GM18508 (cell line): ENCODE data around the gene WDR45B.
"Not testable (repeated sequence)": the region's sequence is repeated elsewhere in the genome, so short reads cannot be mapped to it uniquely, and the experiment has no call there.

ENCODE experiments used
- ATAC-seq: cut with Tn5 transposase; IDR thresholded peaks from one replicate; pipeline ENCODE4 v1.9.1; 2021; ENCODE audit warnings: moderate number of reproducible peaks; ENCODE audit not compliant: insufficient read depth, unreplicated experiment

WDR45B gene

GRCh38 chr17:82658796-82659452 lies 10.7 kb upstream of the WDR45B start:
- no peak for ATAC-seq

- ATAC-seq = no peak
These were observed 10.1 kb upstream of the WDR45B start for GRCh38 chr17:82658331-82658730.

- ATAC-seq = no peak
These were observed 9.7 kb upstream of the WDR45B start for GRCh38 chr17:82657926-82658325.

- no peak for ATAC-seq
These were observed 8.0 kb upstream of the WDR45B start for GRCh38 chr17:82656266-82656665.

- ATAC-seq = no peak
These were observed 7.3 kb upstream of the WDR45B start for GRCh38 chr17:82655523-82655922.

GRCh38 chr17:82655038-82655479 lies 6.8 kb upstream of the WDR45B start:
- no peak for ATAC-seq

GRCh38 chr17:82654611-82655010 lies 6.4 kb upstream of the WDR45B start:
- ATAC-seq = not testable (repeated sequence)

GRCh38 chr17:82653651-82654528 lies 5.6 kb upstream of the WDR45B start:
- no peak for ATAC-seq

- no peak for ATAC-seq
These were observed 2.5 kb upstream of the WDR45B start for GRCh38 chr17:82650723-82651122.

GRCh38 chr17:82649501-82650261 lies 1.4 kb upstream of the WDR45B start:
- ATAC-seq = no peak

- no peak for ATAC-seq
These were observed 593 bp upstream of the WDR45B start for GRCh38 chr17:82648742-82649331.

- no peak for ATAC-seq
These were observed 565 bp downstream of the WDR45B start for GRCh38 chr17:82647593-82648164.

GRCh38 chr17:82645516-82645915 lies 2.7 kb downstream of the WDR45B start:
- no peak for ATAC-seq

- ATAC-seq = no peak
These were observed 4.1 kb downstream of the WDR45B start for GRCh38 chr17:82644148-82644547.

GRCh38 chr17:82642022-82642421 lies 6.2 kb downstream of the WDR45B start:
- ATAC-seq = no peak

GRCh38 chr17:82640036-82640435 lies 8.2 kb downstream of the WDR45B start:
- ATAC-seq = no peak

- no peak for ATAC-seq
These were observed 8.6 kb downstream of the WDR45B start for GRCh38 chr17:82639628-82640027.

- no peak for ATAC-seq
These were observed 10.0 kb downstream of the WDR45B start for GRCh38 chr17:82638183-82638773.

- ATAC-seq = no peak
These were observed 11.3 kb downstream of the WDR45B start for GRCh38 chr17:82636626-82637598.
